ENCODE measurements around the gene ZNF362. TPM values are rescaled to one million over a fixed set of nuclear protein-coding genes. Genes with fewer than 3 reads are reported as not detected.

ZNF362 gene
- total RNA-seq, 2 experiments from 2014 or later: 10.2 to 11.7 TPM

- Mint-ChIP-seq H3K36me3 (ENCODE audit: low read depth) (no peaks in the 10 kb centered on the region), H3K27ac (no peak overlapping the region), H3K27me3 (peaks cover 7% of the 10 kb centered on the region), H3K4me1 (no peaks in the 10 kb centered on the region), H3K9me3 (ENCODE audit: low read depth) (no peaks in the 10 kb centered on the region), H3K4me3 (no peak overlapping the region)
- intact Hi-C loops (cut with DNase I, micrococcal nuclease): no loop called here
- POLR2A ChIA-PET: no interaction called here
- ATAC-seq: no peak
- CTCF ChIA-PET: interaction anchor here (0.9 to 1.0 kb wide), 2 partner anchors 18 to 61 kb away, joined by 3 to 5 read pairs; no protein-coding TSS in a partner anchor
- DNase-seq: no peak
Observed at GRCh38 chr1:33247545-33247944, 8.7 kb upstream of the ZNF362 start.

- DNase-seq (no peak), ATAC-seq (no peak)
- Mint-ChIP-seq H3K36me3 (ENCODE audit: low read depth) (no peaks in the 10 kb centered on the region), H3K27me3 (peaks cover 7% of the 10 kb centered on the region), H3K4me3 (no peak overlapping the region), H3K27ac (no peak overlapping the region), H3K4me1 (no peaks in the 10 kb centered on the region), H3K9me3 (ENCODE audit: low read depth) (no peaks in the 10 kb centered on the region)
- intact Hi-C loops (cut with DNase I, micrococcal nuclease): no loop called here
- ChIA-PET POLR2A (no interaction called here), CTCF (interaction anchor here (0.7 to 1.0 kb wide), 3 partner anchors 18 to 71 kb away, joined by 3 to 5 read pairs (median 3); no protein-coding TSS in a partner anchor)
Observed at GRCh38 chr1:33248244-33248643, 8.0 kb upstream of the ZNF362 start.

GRCh38 chr1:33249422-33249821 is 6.9 kb upstream of the ZNF362 start:
- Mint-ChIP-seq H3K27me3 (peaks cover 7% of the 10 kb centered on the region), H3K27ac (no peak overlapping the region), H3K4me1 (no peaks in the 10 kb centered on the region), H3K36me3 (ENCODE audit: low read depth) (no peaks in the 10 kb centered on the region), H3K4me3 (no peak overlapping the region), H3K9me3 (ENCODE audit: low read depth) (no peaks in the 10 kb centered on the region)
- DNase-seq: no peak
- ATAC-seq: no peak
- ChIA-PET CTCF (interaction anchor here (0.6 to 0.7 kb wide), 2 partner anchors 218 to 748 kb away, joined by 3 read pairs; no protein-coding TSS in a partner anchor), POLR2A (no interaction called here)
- intact Hi-C loops (cut with DNase I, micrococcal nuclease): no loop called here

GRCh38 chr1:33250217-33250616 is 6.1 kb upstream of the ZNF362 start:
- Mint-ChIP-seq H3K27ac (no peak overlapping the region), H3K27me3 (peaks cover 7% of the 10 kb centered on the region), H3K4me1 (no peaks in the 10 kb centered on the region), H3K4me3 (no peak overlapping the region), H3K36me3 (ENCODE audit: low read depth) (no peaks in the 10 kb centered on the region), H3K9me3 (ENCODE audit: low read depth) (no peaks in the 10 kb centered on the region)
- ATAC-seq (no peak), DNase-seq (no peak)
- intact Hi-C loops (cut with DNase I, micrococcal nuclease): no loop called here
- CTCF ChIA-PET: no interaction called here
- POLR2A ChIA-PET: no interaction called here

- Mint-ChIP-seq H3K27ac (no peak overlapping the region), H3K36me3 (ENCODE audit: low read depth) (no peaks in the 10 kb centered on the region), H3K4me3 (no peak overlapping the region), H3K4me1 (peaks cover 1% of the 10 kb centered on the region), H3K9me3 (ENCODE audit: low read depth) (no peaks in the 10 kb centered on the region), H3K27me3 (peaks cover 7% of the 10 kb centered on the region)
- ATAC-seq: no peak
- intact Hi-C loops (cut with DNase I, micrococcal nuclease): no loop called here
- CTCF ChIA-PET: no interaction called here
- DNase-seq: no peak
- POLR2A ChIA-PET: no interaction called here
Observed at GRCh38 chr1:33250724-33251123, 5.6 kb upstream of the ZNF362 start.

- Mint-ChIP-seq H3K4me3 (peak overlapping the region; percentile 57), H3K27me3 (no peaks in the 10 kb centered on the region), H3K36me3 (ENCODE audit: low read depth) (no peaks in the 10 kb centered on the region), H3K4me1 (peaks cover 21% of the 10 kb centered on the region), H3K27ac (no peak overlapping the region), H3K9me3 (ENCODE audit: low read depth) (no peaks in the 10 kb centered on the region)
- intact Hi-C loops (cut with DNase I, micrococcal nuclease): no loop called here
- CTCF ChIA-PET: no interaction called here
- POLR2A ChIA-PET: no interaction called here
- ATAC-seq: no peak
- no peak for DNase-seq
Observed at GRCh38 chr1:33254491-33254890, 1.8 kb upstream of the ZNF362 start.

- Mint-ChIP-seq H3K27ac (peak overlapping the region; percentile 63), H3K27me3 (no peaks in the 10 kb centered on the region), H3K4me3 (peak overlapping the region; percentile 57), H3K4me1 (peaks cover 32% of the 10 kb centered on the region), H3K36me3 (ENCODE audit: low read depth) (no peaks in the 10 kb centered on the region), H3K9me3 (ENCODE audit: low read depth) (no peaks in the 10 kb centered on the region)
- DNase-seq (peak; percentile 78), ATAC-seq (peak; percentile 74)
- intact Hi-C loops (cut with DNase I, micrococcal nuclease): loop anchor here (1.0 to 5.0 kb wide), 7 partner anchors 75 to 291 kb away; partner anchors contain the start of genes RNF19B (in 1 of the 2) and ZSCAN20 (in 1 of the 2)
- CTCF ChIA-PET: no interaction called here
- POLR2A ChIA-PET: no interaction called here
Observed at GRCh38 chr1:33255347-33256220, 708 bp upstream of the ZNF362 start.

GRCh38 chr1:33256221-33256470 is 146 bp upstream of the ZNF362 start:
- intact Hi-C loops (cut with DNase I, micrococcal nuclease): loop anchor here (1.0 to 5.0 kb wide), 5 partner anchors 93 to 291 kb away; partner anchors contain the start of gene RNF19B (in 1 of the 2)
- Mint-ChIP-seq H3K27me3 (no peaks in the 10 kb centered on the region), H3K9me3 (ENCODE audit: low read depth) (no peaks in the 10 kb centered on the region), H3K4me3 (no peak overlapping the region), H3K36me3 (ENCODE audit: low read depth) (no peaks in the 10 kb centered on the region), H3K4me1 (peaks cover 35% of the 10 kb centered on the region), H3K27ac (no peak overlapping the region)
- DNase-seq: no peak
- CTCF ChIA-PET: no interaction called here
- POLR2A ChIA-PET: no interaction called here
- ATAC-seq: no peak

GRCh38 chr1:33257207-33257771 is 997 bp downstream of the ZNF362 start:
- CTCF ChIA-PET: interaction anchor here (0.6 to 1.6 kb wide), 3 partner anchors 17 to 39 kb away, joined by 3 to 6 read pairs (median 3); no protein-coding TSS in a partner anchor
- intact Hi-C loops (cut with DNase I, micrococcal nuclease): loop anchor here (1.0 to 5.0 kb wide), 4 partner anchors 95 to 292 kb away; partner anchors contain the start of genes PHC2 (in 1 of the 2) and RNF19B (in 1 of the 2)

GRCh38 chr1:33257772-33258712 is 1.8 kb downstream of the ZNF362 start:
- Mint-ChIP-seq H3K4me3 (peak overlapping the region; percentile 95), H3K27ac (peak overlapping the region; percentile 25)
- POLR2A ChIA-PET: interaction anchor here (0.5 to 1.0 kb wide), 3 partner anchors 92 to 131 kb away, joined by 3 to 4 read pairs (median 3); no protein-coding TSS in a partner anchor

More at GRCh38 chr1:33257207-33257771, 997 bp downstream of the ZNF362 start:
- Mint-ChIP-seq H3K27me3 (no peaks in the 10 kb centered on the region), H3K4me1 (peaks cover 39% of the 10 kb centered on the region), H3K9me3 (ENCODE audit: low read depth) (no peaks in the 10 kb centered on the region), H3K27ac (peak overlapping the region; percentile 98), H3K36me3 (ENCODE audit: low read depth) (no peaks in the 10 kb centered on the region), H3K4me3 (peak overlapping the region; percentile 95)
- POLR2A ChIA-PET: interaction anchor here (0.5 to 1.0 kb wide), 3 partner anchors 92 to 130 kb away, joined by 3 to 4 read pairs (median 3); no protein-coding TSS in a partner anchor
- no peak for DNase-seq
- no peak for ATAC-seq

GRCh38 chr1:33258788-33259274 is 2.5 kb downstream of the ZNF362 start:
- ATAC-seq (no peak), DNase-seq (no peak)
- Mint-ChIP-seq H3K4me1 (peaks cover 41% of the 10 kb centered on the region), H3K27ac (no peak overlapping the region), H3K9me3 (ENCODE audit: low read depth) (no peaks in the 10 kb centered on the region), H3K36me3 (ENCODE audit: low read depth) (no peaks in the 10 kb centered on the region), H3K27me3 (no peaks in the 10 kb centered on the region), H3K4me3 (peak overlapping the region; percentile 95)
- ChIA-PET CTCF (no interaction called here), POLR2A (no interaction called here)
- intact Hi-C loops (cut with DNase I, micrococcal nuclease): loop anchor here in 1 of 2 experiments (5.0 kb wide), 2 partner anchors 93 to 132 kb away; no protein-coding TSS in a partner anchor

More at GRCh38 chr1:33257772-33258712, 1.8 kb downstream of the ZNF362 start:
- Mint-ChIP-seq H3K4me1 (peaks cover 41% of the 10 kb centered on the region), H3K36me3 (ENCODE audit: low read depth) (no peaks in the 10 kb centered on the region), H3K9me3 (ENCODE audit: low read depth) (no peaks in the 10 kb centered on the region), H3K27me3 (no peaks in the 10 kb centered on the region)
- CTCF ChIA-PET: interaction anchor here (0.6 to 1.6 kb wide), 3 partner anchors 16 to 38 kb away, joined by 3 to 6 read pairs (median 3); no protein-coding TSS in a partner anchor
- no peak for ATAC-seq
- DNase-seq: no peak
- intact Hi-C loops (cut with DNase I, micrococcal nuclease): loop anchor here (1.0 to 5.0 kb wide), 4 partner anchors 94 to 293 kb away; partner anchors contain the start of genes PHC2 (in 1 of the 2) and RNF19B (in 1 of the 2)
